ENCODE data around the gene IL18BP.

The IL18BP gene

GRCh38 chr11:72039031-72039855 lies 40.5 kb downstream of the IL18BP start:
- TF ChIP-seq CTCF (conservative IDR thresholded peaks at IDR 0.05) (no peak), ZFX (IDR thresholded peaks at IDR 0.05) (no peak)
- peak overlapping the region; percentile 97 for H3K27ac ChIP-seq

GRCh38 chr11:72039856-72040401 lies 41.2 kb downstream of the IL18BP start:
- peak overlapping the region; percentile 97 for H3K27ac ChIP-seq
- TF ChIP-seq CTCF (conservative IDR thresholded peaks at IDR 0.05) (no peak), ZFX (IDR thresholded peaks at IDR 0.05) (no peak)

GRCh38 chr11:72040491-72041363 lies 42.0 kb downstream of the IL18BP start:
- TF ChIP-seq CTCF (conservative IDR thresholded peaks at IDR 0.05) (no peak), ZFX (IDR thresholded peaks at IDR 0.05) (no peak)
- H3K27ac ChIP-seq: peak overlapping the region; percentile 97

- TF ChIP-seq ZFX (IDR thresholded peaks at IDR 0.05): peak; percentile 46; the same call in 1 of the 2 replicates
- no peak for TF ChIP-seq CTCF (conservative IDR thresholded peaks at IDR 0.05)
- H3K27ac ChIP-seq: peak overlapping the region; percentile 97
Observed at GRCh38 chr11:72041364-72042063, 42.8 kb downstream of the IL18BP start.

GRCh38 chr11:72042064-72042745 lies 43.5 kb downstream of the IL18BP start:
- H3K27ac ChIP-seq: peak overlapping the region; percentile 97
- TF ChIP-seq ZFX (IDR thresholded peaks at IDR 0.05): no peak
- TF ChIP-seq CTCF (conservative IDR thresholded peaks at IDR 0.05): no peak

- no peak overlapping the region for H3K27ac ChIP-seq
- TF ChIP-seq CTCF (conservative IDR thresholded peaks at IDR 0.05) (no peak), ZFX (IDR thresholded peaks at IDR 0.05) (no peak)
Observed at GRCh38 chr11:72045849-72046248, 47.1 kb downstream of the IL18BP start.

All from C4-2B (cell line).